Right cardiac atrium (tissue), 5 donors: Measurements from ENCODE around the gene AIP. TPM values are rescaled to one million over a fixed set of nuclear protein-coding genes. Genes with fewer than 3 reads are reported as not detected.
"Not testable (repeated sequence)": the region's sequence is repeated elsewhere in the genome, so short reads cannot be mapped to it uniquely, and the experiment has no call there.

ENCODE experiments used
- ATAC-seq, 2 donors: fragments of 200-7000 bp; cut with Tn5 transposase; one replicate each; pipeline versions ENCODE4 v1.8.0 to v1.9.1; 2020; ENCODE audit warnings: moderate library complexity in 2 of 2, mild to moderate bottlenecking in 1 of 2
- DNase-seq, 3 donors: peaks; one replicate each; pipeline ENCODE4 v3.0.0-alpha.2; 2020
- H3K27ac ChIP-seq: one replicate; pipeline ENCODE4 v1.5.1; 2013; ENCODE audit warnings: mild to moderate bottlenecking, low read length, control low read depth, moderate library complexity
- H3K27me3 ChIP-seq: one replicate; pipeline ENCODE4 v1.6.1; 2013; ENCODE audit not compliant: control insufficient read depth, insufficient read depth
- H3K4me1 ChIP-seq: one replicate; pipeline ENCODE4 v1.6.1; 2013; ENCODE audit warnings: low read length; ENCODE audit not compliant: control insufficient read depth, insufficient read depth
- H3K4me3 ChIP-seq: one replicate; pipeline ENCODE4 v1.5.1; 2013; ENCODE audit warnings: low read length, control low read depth
- H3K9me3 ChIP-seq: one replicate; pipeline ENCODE4 v1.6.1; 2013; ENCODE audit warnings: low read length; ENCODE audit not compliant: control insufficient read depth
- WGBS: extraction: QIAGEN DNeasy Blood & Tissue Kit; methylation state at CpG from one replicate; pipeline ENCODE4 v1.1.7; 2013; 5-methylcytosine and 5-hydroxymethylcytosine counted together
- intact Hi-C, 4 donors: fragments of 100-400 bp; cut with DNase I; formaldehyde crosslinking; loops; one replicate each; pipeline versions ENCODE4 v1.11.0 to v1.14.0; 2022 to 2023
- polyA plus RNA-seq: library from polyadenylated mRNA; stranded (reverse); fragments of 200-250 nt; gene quantifications from one replicate; pipeline ENCODE4 v1.2.3, GENCODE V29; 2013
- total RNA-seq, 4 donors: library from RNA; stranded (reverse); fragmentation: NEBNext Ultra II Directional; extraction: Animal tissue kit (Norgen Biotek cat#: 25700); gene quantifications; one replicate each; pipeline ENCODE4 v1.2.1, GENCODE V29; 2021
- donor health status: healthy with polysubstance abuse.
- donor health status: DM: no; HTN: yes; CAD: no.
- donor health status: DM: no; HTN: no; CAD: no.
- donor health status: DM: no; HTN: yes; CAD: no; lungs with severe emphysema.
- donor health status: DM: yes; HTN: yes; CAD: no.

The AIP gene
- total and polyA plus RNA-seq, 5 donors, result 50.8 to 74.2 (median 64.2) TPM

- Histone ChIP-seq H3K27me3 (no peaks in the 10 kb centered on the region), H3K27ac (peak overlapping the region; percentile 79), H3K4me1 (peaks cover 3% of the 10 kb centered on the region), H3K9me3 (no peaks in the 10 kb centered on the region), H3K4me3 (peak overlapping the region; percentile 75)
- DNase-seq (no peak), ATAC-seq (no peak)
- intact Hi-C loops, result loop anchor here in 2 of 4 donors (5.0 to 10.0 kb wide), 2 partner anchors 55 to 67 kb away; partner anchors contain the start of genes CARNS1 (in 1 of the 2), PPP1CA (in 1 of the 2) and TBC1D10C (in 1 of the 2)
- WGBS, result 12% methylated on average over 9 of the region's 9 CpGs
Observed at GRCh38 chr11:67469508-67469811, 13.4 kb upstream of the AIP start.

- no peak overlapping the region for H3K27ac ChIP-seq
Observed at GRCh38 chr11:67470337-67471002, 12.4 kb upstream of the AIP start.

GRCh38 chr11:67472882-67473281 is 9.9 kb upstream of the AIP start:
- 75% methylated on average over 7 of the region's 7 CpGs for WGBS
- H3K4me3 ChIP-seq, result no peak overlapping the region
- H3K27me3 ChIP-seq, result no peaks in the 10 kb centered on the region
- no peak for ATAC-seq
- H3K9me3 ChIP-seq, result no peaks in the 10 kb centered on the region
- peaks cover 2% of the 10 kb centered on the region for H3K4me1 ChIP-seq
- intact Hi-C loops, result no loop called here
- H3K27ac ChIP-seq, result no peak overlapping the region
- no peak for DNase-seq

More at GRCh38 chr11:67470337-67471002, 12.4 kb upstream of the AIP start:
- H3K4me3 ChIP-seq, result no peak overlapping the region
- peaks cover 3% of the 10 kb centered on the region for H3K4me1 ChIP-seq
- 84% methylated on average over 8 of the region's 8 CpGs for WGBS
- ATAC-seq, result no peak
- H3K9me3 ChIP-seq, result no peaks in the 10 kb centered on the region
- peak in 1 of 3 donors; percentile 2 for DNase-seq
- H3K27me3 ChIP-seq, result no peaks in the 10 kb centered on the region
- intact Hi-C loops, result no loop called here

- ATAC-seq, intact Hi-C loops, H3K27me3 ChIP-seq, H3K27ac ChIP-seq, H3K4me1 ChIP-seq, H3K4me3 ChIP-seq, H3K9me3 ChIP-seq: not testable (repeated sequence)
- peak in 1 of 3 donors; percentile 7 for DNase-seq
- WGBS, result 77% methylated on average over 10 of the region's 10 CpGs
Observed at GRCh38 chr11:67476692-67477091, 6.1 kb upstream of the AIP start.

- ATAC-seq, H3K27ac ChIP-seq, H3K4me3 ChIP-seq, H3K9me3 ChIP-seq, intact Hi-C loops, H3K27me3 ChIP-seq, H3K4me1 ChIP-seq: not testable (repeated sequence)
- peak in 1 of 3 donors; percentile 17 for DNase-seq
- WGBS, result 87% methylated on average over 12 of the region's 16 CpGs
Observed at GRCh38 chr11:67477344-67478050, 5.3 kb upstream of the AIP start.

- ATAC-seq (peak; percentile 1 to 5), DNase-seq (peak in 2 of 3 donors; percentile 51 to 70)
- Histone ChIP-seq H3K9me3 (no peaks in the 10 kb centered on the region), H3K4me3 (peak overlapping the region; percentile 56), H3K4me1 (peaks cover 14% of the 10 kb centered on the region), H3K27me3 (no peaks in the 10 kb centered on the region), H3K27ac (peak overlapping the region; percentile 76)
- intact Hi-C loops, result no loop called here
- WGBS, result 52% methylated on average over 19 of the region's 19 CpGs
Observed at GRCh38 chr11:67482275-67482826, 475 bp upstream of the AIP start.

- intact Hi-C loops, result no loop called here
- H3K9me3 ChIP-seq, result no peaks in the 10 kb centered on the region
- no peak overlapping the region for H3K27ac ChIP-seq
- DNase-seq (peak in 1 of 3 donors; percentile 30), ATAC-seq (no peak)
- H3K4me1 ChIP-seq, result peaks cover 14% of the 10 kb centered on the region
- H3K4me3 ChIP-seq, result no peak overlapping the region
- 85% methylated on average over 16 of the region's 16 CpGs for WGBS
- H3K27me3 ChIP-seq, result no peaks in the 10 kb centered on the region
Observed at GRCh38 chr11:67483831-67484665, 1.2 kb downstream of the AIP start.

- Histone ChIP-seq H3K4me3 (no peak overlapping the region), H3K27ac (no peak overlapping the region), H3K9me3 (no peaks in the 10 kb centered on the region), H3K4me1 (peaks cover 14% of the 10 kb centered on the region), H3K27me3 (no peaks in the 10 kb centered on the region)
- intact Hi-C loops, result no loop called here
- WGBS, result 73% methylated on average over 11 of the region's 11 CpGs
- no peak for ATAC-seq
- peak in 2 of 3 donors; percentile 62 to 71 for DNase-seq
Observed at GRCh38 chr11:67484847-67485311, 2.1 kb downstream of the AIP start.

GRCh38 chr11:67485873-67486361 is 3.1 kb downstream of the AIP start:
- H3K27ac ChIP-seq, ATAC-seq, H3K27me3 ChIP-seq, intact Hi-C loops, H3K9me3 ChIP-seq, H3K4me3 ChIP-seq: not testable (repeated sequence)
- WGBS, result 88% methylated on average over 7 of the region's 7 CpGs
- H3K4me1 ChIP-seq, result peaks cover 14% of the 10 kb centered on the region
- DNase-seq, result peak in 2 of 3 donors; percentile 47 to 51

- WGBS, result 88% methylated on average over 20 of the region's 20 CpGs
Observed at GRCh38 chr11:67486481-67487195, 3.8 kb downstream of the AIP start.

More at GRCh38 chr11:67486481-67487195, 3.8 kb downstream of the AIP start:
- intact Hi-C loops, result no loop called here
- Histone ChIP-seq H3K9me3 (no peaks in the 10 kb centered on the region), H3K27me3 (no peaks in the 10 kb centered on the region), H3K4me1 (peaks cover 14% of the 10 kb centered on the region), H3K4me3 (no peak overlapping the region), H3K27ac (no peak overlapping the region)
- ATAC-seq, result no peak
- DNase-seq, result peak in 2 of 3 donors; percentile 32 to 40
